Subcutaneous abdominal adipose tissue (tissue), 5 donors: ENCODE results near the gene MIER1.

Experiments
- H3K27ac ChIP-seq: one replicate; pipeline ENCODE4 v1.7.0; 2013; ENCODE audit warnings: low read depth, mild to moderate bottlenecking, inconsistent platforms, low read length, moderate library complexity
- H3K27me3 ChIP-seq, 5 donors: one replicate each; pipeline ENCODE4 v1.7.0; 2013; ENCODE audit warnings: low read length in 5 of 5, inconsistent platforms in 1 of 5; ENCODE audit not compliant: control insufficient read depth in 5 of 5, insufficient read depth in 4 of 5
- H3K36me3 ChIP-seq, 5 donors: one replicate each; pipeline ENCODE4 v1.7.0; 2013; ENCODE audit warnings: low read length in 5 of 5; ENCODE audit not compliant: control insufficient read depth in 5 of 5, insufficient read depth in 5 of 5
- H3K4me1 ChIP-seq, 5 donors: one replicate each; pipeline ENCODE4 v1.7.0; 2013; ENCODE audit warnings: low read length in 5 of 5, mild to moderate bottlenecking in 3 of 5, moderate library complexity in 1 of 5; ENCODE audit not compliant: control insufficient read depth in 5 of 5, insufficient read depth in 5 of 5
- H3K4me3 ChIP-seq, 5 donors: one replicate each; pipeline ENCODE4 v1.7.0; 2013; ENCODE audit warnings: low read length in 5 of 5, low read depth in 1 of 5
- H3K9ac ChIP-seq, 5 donors: one replicate each; pipeline ENCODE4 v1.7.0; 2013; ENCODE audit warnings: low read length in 5 of 5, mild to moderate bottlenecking in 4 of 5, moderate library complexity in 3 of 5
- H3K9me3 ChIP-seq, 5 donors: one replicate each; pipeline ENCODE4 v1.7.0; 2013; ENCODE audit warnings: low read length in 5 of 5; ENCODE audit not compliant: control insufficient read depth in 5 of 5
- donor health status: healthy.
- donor health status: healthy.
- donor health status: healthy.
- donor health status: healthy.
- donor health status: healthy.

Gene MIER1

GRCh38 chr1:66920543-66920942 lies 4.2 kb upstream of the MIER1 start:
- Histone ChIP-seq H3K4me3 (no peak overlapping the region), H3K27me3 (no peaks in the 10 kb centered on the region)

GRCh38 chr1:66925558-66925910 lies 744 bp downstream of the MIER1 start:
- Histone ChIP-seq H3K27ac (peak overlapping the region; percentile 84), H3K4me1 (peaks cover 8 to 25% (median 22%) of the 10 kb centered on the region in 5 donors), H3K9ac (peak overlapping the region; percentile 33 to 95 (median 71))

More at GRCh38 chr1:66920543-66920942, 4.2 kb upstream of the MIER1 start:
- Histone ChIP-seq H3K27ac (no peak overlapping the region), H3K9me3 (no peaks in the 10 kb centered on the region), H3K36me3 (peaks cover 0 to 2% (median 0%) of the 10 kb centered on the region in 5 donors), H3K4me1 (peaks cover 4 to 13% (median 10%) of the 10 kb centered on the region in 5 donors), H3K9ac (no peak overlapping the region)

GRCh38 chr1:66925944-66926343 lies 1.2 kb downstream of the MIER1 start:
- Histone ChIP-seq H3K9ac (peak overlapping the region in 4 of 5 donors; percentile 46 to 95 (median 77)), H3K9me3 (no peaks in the 10 kb centered on the region), H3K4me1 (peaks cover 8 to 25% (median 22%) of the 10 kb centered on the region in 5 donors), H3K27me3 (no peaks in the 10 kb centered on the region), H3K27ac (peak overlapping the region; percentile 84), H3K36me3 (no peaks in the 10 kb centered on the region), H3K4me3 (peak overlapping the region; percentile 82 to 98 (median 95))

More at GRCh38 chr1:66925558-66925910, 744 bp downstream of the MIER1 start:
- Histone ChIP-seq H3K9me3 (no peaks in the 10 kb centered on the region), H3K36me3 (peaks cover 0 to 2% (median 0%) of the 10 kb centered on the region in 5 donors), H3K4me3 (peak overlapping the region; percentile 82 to 98 (median 95)), H3K27me3 (no peaks in the 10 kb centered on the region)

GRCh38 chr1:66927528-66927927 lies 2.7 kb downstream of the MIER1 start:
- H3K27ac ChIP-seq, result no peak overlapping the region
- peaks cover 11 to 39% (median 34%) of the 10 kb centered on the region in 5 donors for H3K4me1 ChIP-seq

GRCh38 chr1:66929146-66929688 lies 4.4 kb downstream of the MIER1 start:
- H3K9me3 ChIP-seq, result no peaks in the 10 kb centered on the region
- peak overlapping the region; percentile 80 to 94 (median 84) for H3K4me3 ChIP-seq
- H3K27me3 ChIP-seq, result no peaks in the 10 kb centered on the region
- H3K27ac ChIP-seq, result peak overlapping the region; percentile 91
- H3K4me1 ChIP-seq, result peaks cover 11 to 45% (median 36%) of the 10 kb centered on the region in 5 donors
- peak overlapping the region; percentile 17 to 91 (median 49) for H3K9ac ChIP-seq
- no peaks in the 10 kb centered on the region for H3K36me3 ChIP-seq

More at GRCh38 chr1:66927528-66927927, 2.7 kb downstream of the MIER1 start:
- Histone ChIP-seq H3K9me3 (no peaks in the 10 kb centered on the region), H3K27me3 (no peaks in the 10 kb centered on the region), H3K9ac (no peak overlapping the region), H3K36me3 (no peaks in the 10 kb centered on the region), H3K4me3 (no peak overlapping the region)

- Histone ChIP-seq H3K27ac (peak overlapping the region; percentile 91), H3K4me3 (peak overlapping the region; percentile 80 to 94 (median 84)), H3K27me3 (no peaks in the 10 kb centered on the region), H3K9me3 (no peaks in the 10 kb centered on the region), H3K9ac (peak overlapping the region; percentile 17 to 91 (median 49)), H3K4me1 (peaks cover 11 to 48% (median 38%) of the 10 kb centered on the region in 5 donors), H3K36me3 (no peaks in the 10 kb centered on the region)
These were observed 4.9 kb downstream of the MIER1 start for GRCh38 chr1:66929691-66929998.

GRCh38 chr1:66929999-66930822 lies 5.4 kb downstream of the MIER1 start:
- H3K27ac ChIP-seq, result peak overlapping the region; percentile 91
- peak overlapping the region; percentile 80 to 97 (median 90) for H3K4me3 ChIP-seq
- H3K36me3 ChIP-seq, result no peaks in the 10 kb centered on the region
- H3K27me3 ChIP-seq, result no peaks in the 10 kb centered on the region
- H3K9ac ChIP-seq, result peak overlapping the region; percentile 79 to 95 (median 90)
- no peaks in the 10 kb centered on the region for H3K9me3 ChIP-seq
- peaks cover 10 to 50% (median 42%) of the 10 kb centered on the region in 5 donors for H3K4me1 ChIP-seq

- H3K4me3 ChIP-seq, result peak overlapping the region; percentile 80 to 97 (median 90)
- peak overlapping the region; percentile 91 for H3K27ac ChIP-seq
- no peaks in the 10 kb centered on the region for H3K27me3 ChIP-seq
- H3K4me1 ChIP-seq, result peaks cover 6 to 45% (median 37%) of the 10 kb centered on the region in 5 donors
- no peaks in the 10 kb centered on the region for H3K36me3 ChIP-seq
- no peaks in the 10 kb centered on the region for H3K9me3 ChIP-seq
- peak overlapping the region; percentile 79 to 95 (median 90) for H3K9ac ChIP-seq
These were observed 6.0 kb downstream of the MIER1 start for GRCh38 chr1:66930823-66931174.

- peak overlapping the region in 4 of 5 donors; percentile 80 to 97 (median 90) for H3K4me3 ChIP-seq
- H3K27ac ChIP-seq, result peak overlapping the region; percentile 91
- H3K9ac ChIP-seq, result peak overlapping the region in 4 of 5 donors; percentile 57 to 95 (median 90)
- no peaks in the 10 kb centered on the region for H3K27me3 ChIP-seq
- H3K36me3 ChIP-seq, result no peaks in the 10 kb centered on the region
- H3K4me1 ChIP-seq, result peaks cover 3 to 41% (median 33%) of the 10 kb centered on the region in 5 donors
- H3K9me3 ChIP-seq, result no peaks in the 10 kb centered on the region
These were observed 6.8 kb downstream of the MIER1 start for GRCh38 chr1:66931590-66931989.

GRCh38 chr1:66932291-66932690 lies 7.5 kb downstream of the MIER1 start:
- Histone ChIP-seq H3K9me3 (no peaks in the 10 kb centered on the region), H3K9ac (peak overlapping the region in 2 of 5 donors; percentile 12 to 91), H3K27ac (no peak overlapping the region), H3K27me3 (no peaks in the 10 kb centered on the region), H3K4me3 (no peak overlapping the region), H3K36me3 (no peaks in the 10 kb centered on the region), H3K4me1 (peaks cover 3 to 41% (median 33%) of the 10 kb centered on the region in 5 donors)
